K562 (cell line): Measurements from ENCODE around the gene TIMM10. TPM values are rescaled to one million over a fixed set of nuclear protein-coding genes. Genes with fewer than 3 reads are reported as not detected.

ENCODE experiments used
- EP300 ChIP-seq: IDR thresholded peaks from 2 replicates; pipeline ENCODE4 v1.6.1; 2012; ENCODE audit warnings: low read length, improper control_type of control experiment
- SMC3 ChIP-seq: conservative IDR thresholded peaks from 2 replicates; pipeline ENCODE4 v1.6.1; 2011; ENCODE audit warnings: low read depth, low read length, improper control_type of control experiment; ENCODE audit not compliant: insufficient read depth
- ZNF263 ChIP-seq: sonication (generic); formaldehyde crosslinking; IDR thresholded peaks from 2 replicates; pipeline ENCODE4 v1.8.0; 2022; ENCODE audit warnings: mild to moderate bottlenecking, missing genetic modification reagents, borderline replicate concordance
- polyA plus RNA-seq, 8 experiments: library from polyadenylated mRNA; depleted of rRNA in 4 of 8; stranded (reverse) in 5 of 8; unstranded in 3 of 8; fragments of >200 nt; fragmentation: Nextera tagmentation in 2 of 8; fragmentation: Illumina TruSeq in 1 of 8; extraction: Ambion mirVana in 2 of 8; extraction: Trizol in 1 of 8; gene quantifications; 2 replicates each; pipeline versions ENCODE4 v1.2.1 to v1.2.3, GENCODE V29; 2011 to 2014; ENCODE audit warnings: inconsistent platforms in 1 of 8, missing spikeins in 1 of 8
- total RNA-seq, 7 experiments: library from RNA; depleted of rRNA in 6 of 7; stranded (reverse); fragments of >200 nt in 6 of 7; fragmentation: Illumina TruSeq in 2 of 7; extraction: Trizol in 2 of 7; gene quantifications; 2 replicates each; pipeline versions ENCODE4 v1.2.1 to v1.2.3, GENCODE V29; 2011 to 2021; ENCODE audit warnings: low replicate concordance in 1 of 7
- TF ChIP-seq, protein P1 (sequence below): fragments of 450-650 bp; IDR thresholded peaks from 2 replicates; pipeline ENCODE4 v1.6.1; 2016; ENCODE audit warnings: mild to moderate bottlenecking, moderate library complexity
- TF ChIP-seq, protein P2 (sequence below), 2 experiments: fragments of 450-650 bp; formaldehyde crosslinking in 1 of 2; IDR thresholded peaks; 2 replicates each; pipeline versions ENCODE4 v1.4.0 to v1.6.1; 2014 to 2020; ENCODE audit warnings: mild to moderate bottlenecking in 2 of 2, borderline replicate concordance in 1 of 2, low read depth in 1 of 2

The TIMM10 gene
- total and polyA plus RNA-seq, 9 of the 15 experiments (the other 6 are each of a cell fraction or from before 2014, with no cell fraction given): 109 to 553 (median 172) TPM

DNA sequence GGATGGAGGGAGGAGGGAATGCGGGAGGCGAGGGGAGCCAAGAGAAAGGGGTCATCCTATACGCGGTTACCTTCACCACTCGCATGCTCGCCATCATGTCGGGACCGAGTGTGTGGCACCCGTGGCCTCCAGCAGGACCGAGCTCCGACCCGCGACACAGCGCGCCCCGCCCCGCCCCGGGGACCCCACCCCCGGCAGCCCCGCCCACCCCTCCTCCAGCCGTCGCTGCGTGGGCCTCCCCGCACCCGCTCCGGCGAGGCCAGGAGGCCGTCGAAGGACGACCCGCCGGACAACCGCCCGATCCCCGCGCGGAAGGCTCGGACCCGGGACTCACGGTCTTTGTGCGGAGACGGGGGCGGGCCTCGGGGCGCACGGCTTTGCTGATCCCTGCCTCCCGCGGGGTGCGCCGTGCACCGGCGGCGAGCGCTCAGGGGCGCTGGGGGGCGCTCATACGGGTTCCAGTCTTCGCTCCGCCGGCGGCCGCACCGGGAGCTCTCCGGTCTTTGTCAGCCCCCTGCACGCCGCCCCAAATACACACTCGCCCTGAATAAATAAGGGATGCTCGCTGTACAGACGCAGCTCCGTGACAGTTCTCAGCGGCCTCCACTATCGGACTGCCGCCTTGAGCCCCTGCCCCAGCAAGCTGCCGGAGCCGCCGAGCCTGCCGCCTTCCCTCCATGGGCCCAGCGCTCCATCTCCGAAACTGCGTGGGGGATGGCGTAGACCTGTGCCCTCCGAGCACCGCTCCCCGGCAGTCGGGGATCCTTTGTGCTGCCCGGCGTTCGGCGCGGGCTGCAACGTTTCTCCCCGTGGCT is 37.2 kb upstream of the TIMM10 start, which contains the start of gene UBE2L6 (continued):
- TF ChIP-seq, protein P1, sequence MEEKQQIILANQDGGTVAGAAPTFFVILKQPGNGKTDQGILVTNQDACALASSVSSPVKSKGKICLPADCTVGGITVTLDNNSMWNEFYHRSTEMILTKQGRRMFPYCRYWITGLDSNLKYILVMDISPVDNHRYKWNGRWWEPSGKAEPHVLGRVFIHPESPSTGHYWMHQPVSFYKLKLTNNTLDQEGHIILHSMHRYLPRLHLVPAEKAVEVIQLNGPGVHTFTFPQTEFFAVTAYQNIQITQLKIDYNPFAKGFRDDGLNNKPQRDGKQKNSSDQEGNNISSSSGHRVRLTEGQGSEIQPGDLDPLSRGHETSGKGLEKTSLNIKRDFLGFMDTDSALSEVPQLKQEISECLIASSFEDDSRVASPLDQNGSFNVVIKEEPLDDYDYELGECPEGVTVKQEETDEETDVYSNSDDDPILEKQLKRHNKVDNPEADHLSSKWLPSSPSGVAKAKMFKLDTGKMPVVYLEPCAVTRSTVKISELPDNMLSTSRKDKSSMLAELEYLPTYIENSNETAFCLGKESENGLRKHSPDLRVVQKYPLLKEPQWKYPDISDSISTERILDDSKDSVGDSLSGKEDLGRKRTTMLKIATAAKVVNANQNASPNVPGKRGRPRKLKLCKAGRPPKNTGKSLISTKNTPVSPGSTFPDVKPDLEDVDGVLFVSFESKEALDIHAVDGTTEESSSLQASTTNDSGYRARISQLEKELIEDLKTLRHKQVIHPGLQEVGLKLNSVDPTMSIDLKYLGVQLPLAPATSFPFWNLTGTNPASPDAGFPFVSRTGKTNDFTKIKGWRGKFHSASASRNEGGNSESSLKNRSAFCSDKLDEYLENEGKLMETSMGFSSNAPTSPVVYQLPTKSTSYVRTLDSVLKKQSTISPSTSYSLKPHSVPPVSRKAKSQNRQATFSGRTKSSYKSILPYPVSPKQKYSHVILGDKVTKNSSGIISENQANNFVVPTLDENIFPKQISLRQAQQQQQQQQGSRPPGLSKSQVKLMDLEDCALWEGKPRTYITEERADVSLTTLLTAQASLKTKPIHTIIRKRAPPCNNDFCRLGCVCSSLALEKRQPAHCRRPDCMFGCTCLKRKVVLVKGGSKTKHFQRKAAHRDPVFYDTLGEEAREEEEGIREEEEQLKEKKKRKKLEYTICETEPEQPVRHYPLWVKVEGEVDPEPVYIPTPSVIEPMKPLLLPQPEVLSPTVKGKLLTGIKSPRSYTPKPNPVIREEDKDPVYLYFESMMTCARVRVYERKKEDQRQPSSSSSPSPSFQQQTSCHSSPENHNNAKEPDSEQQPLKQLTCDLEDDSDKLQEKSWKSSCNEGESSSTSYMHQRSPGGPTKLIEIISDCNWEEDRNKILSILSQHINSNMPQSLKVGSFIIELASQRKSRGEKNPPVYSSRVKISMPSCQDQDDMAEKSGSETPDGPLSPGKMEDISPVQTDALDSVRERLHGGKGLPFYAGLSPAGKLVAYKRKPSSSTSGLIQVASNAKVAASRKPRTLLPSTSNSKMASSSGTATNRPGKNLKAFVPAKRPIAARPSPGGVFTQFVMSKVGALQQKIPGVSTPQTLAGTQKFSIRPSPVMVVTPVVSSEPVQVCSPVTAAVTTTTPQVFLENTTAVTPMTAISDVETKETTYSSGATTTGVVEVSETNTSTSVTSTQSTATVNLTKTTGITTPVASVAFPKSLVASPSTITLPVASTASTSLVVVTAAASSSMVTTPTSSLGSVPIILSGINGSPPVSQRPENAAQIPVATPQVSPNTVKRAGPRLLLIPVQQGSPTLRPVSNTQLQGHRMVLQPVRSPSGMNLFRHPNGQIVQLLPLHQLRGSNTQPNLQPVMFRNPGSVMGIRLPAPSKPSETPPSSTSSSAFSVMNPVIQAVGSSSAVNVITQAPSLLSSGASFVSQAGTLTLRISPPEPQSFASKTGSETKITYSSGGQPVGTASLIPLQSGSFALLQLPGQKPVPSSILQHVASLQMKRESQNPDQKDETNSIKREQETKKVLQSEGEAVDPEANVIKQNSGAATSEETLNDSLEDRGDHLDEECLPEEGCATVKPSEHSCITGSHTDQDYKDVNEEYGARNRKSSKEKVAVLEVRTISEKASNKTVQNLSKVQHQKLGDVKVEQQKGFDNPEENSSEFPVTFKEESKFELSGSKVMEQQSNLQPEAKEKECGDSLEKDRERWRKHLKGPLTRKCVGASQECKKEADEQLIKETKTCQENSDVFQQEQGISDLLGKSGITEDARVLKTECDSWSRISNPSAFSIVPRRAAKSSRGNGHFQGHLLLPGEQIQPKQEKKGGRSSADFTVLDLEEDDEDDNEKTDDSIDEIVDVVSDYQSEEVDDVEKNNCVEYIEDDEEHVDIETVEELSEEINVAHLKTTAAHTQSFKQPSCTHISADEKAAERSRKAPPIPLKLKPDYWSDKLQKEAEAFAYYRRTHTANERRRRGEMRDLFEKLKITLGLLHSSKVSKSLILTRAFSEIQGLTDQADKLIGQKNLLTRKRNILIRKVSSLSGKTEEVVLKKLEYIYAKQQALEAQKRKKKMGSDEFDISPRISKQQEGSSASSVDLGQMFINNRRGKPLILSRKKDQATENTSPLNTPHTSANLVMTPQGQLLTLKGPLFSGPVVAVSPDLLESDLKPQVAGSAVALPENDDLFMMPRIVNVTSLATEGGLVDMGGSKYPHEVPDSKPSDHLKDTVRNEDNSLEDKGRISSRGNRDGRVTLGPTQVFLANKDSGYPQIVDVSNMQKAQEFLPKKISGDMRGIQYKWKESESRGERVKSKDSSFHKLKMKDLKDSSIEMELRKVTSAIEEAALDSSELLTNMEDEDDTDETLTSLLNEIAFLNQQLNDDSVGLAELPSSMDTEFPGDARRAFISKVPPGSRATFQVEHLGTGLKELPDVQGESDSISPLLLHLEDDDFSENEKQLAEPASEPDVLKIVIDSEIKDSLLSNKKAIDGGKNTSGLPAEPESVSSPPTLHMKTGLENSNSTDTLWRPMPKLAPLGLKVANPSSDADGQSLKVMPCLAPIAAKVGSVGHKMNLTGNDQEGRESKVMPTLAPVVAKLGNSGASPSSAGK: 0 out of 2 replicates have a peak, but pooled peaks have one; percentile 34
- 0 out of 2 replicates have a peak, but pooled peaks have one; percentile 8 for TF ChIP-seq SMC3
- TF ChIP-seq EP300: no peak
- TF ChIP-seq ZNF263 (CRISPR knock-in tag): 0 out of 2 replicates have a peak, but pooled peaks have one; percentile 39
- TF ChIP-seq, protein P2, sequence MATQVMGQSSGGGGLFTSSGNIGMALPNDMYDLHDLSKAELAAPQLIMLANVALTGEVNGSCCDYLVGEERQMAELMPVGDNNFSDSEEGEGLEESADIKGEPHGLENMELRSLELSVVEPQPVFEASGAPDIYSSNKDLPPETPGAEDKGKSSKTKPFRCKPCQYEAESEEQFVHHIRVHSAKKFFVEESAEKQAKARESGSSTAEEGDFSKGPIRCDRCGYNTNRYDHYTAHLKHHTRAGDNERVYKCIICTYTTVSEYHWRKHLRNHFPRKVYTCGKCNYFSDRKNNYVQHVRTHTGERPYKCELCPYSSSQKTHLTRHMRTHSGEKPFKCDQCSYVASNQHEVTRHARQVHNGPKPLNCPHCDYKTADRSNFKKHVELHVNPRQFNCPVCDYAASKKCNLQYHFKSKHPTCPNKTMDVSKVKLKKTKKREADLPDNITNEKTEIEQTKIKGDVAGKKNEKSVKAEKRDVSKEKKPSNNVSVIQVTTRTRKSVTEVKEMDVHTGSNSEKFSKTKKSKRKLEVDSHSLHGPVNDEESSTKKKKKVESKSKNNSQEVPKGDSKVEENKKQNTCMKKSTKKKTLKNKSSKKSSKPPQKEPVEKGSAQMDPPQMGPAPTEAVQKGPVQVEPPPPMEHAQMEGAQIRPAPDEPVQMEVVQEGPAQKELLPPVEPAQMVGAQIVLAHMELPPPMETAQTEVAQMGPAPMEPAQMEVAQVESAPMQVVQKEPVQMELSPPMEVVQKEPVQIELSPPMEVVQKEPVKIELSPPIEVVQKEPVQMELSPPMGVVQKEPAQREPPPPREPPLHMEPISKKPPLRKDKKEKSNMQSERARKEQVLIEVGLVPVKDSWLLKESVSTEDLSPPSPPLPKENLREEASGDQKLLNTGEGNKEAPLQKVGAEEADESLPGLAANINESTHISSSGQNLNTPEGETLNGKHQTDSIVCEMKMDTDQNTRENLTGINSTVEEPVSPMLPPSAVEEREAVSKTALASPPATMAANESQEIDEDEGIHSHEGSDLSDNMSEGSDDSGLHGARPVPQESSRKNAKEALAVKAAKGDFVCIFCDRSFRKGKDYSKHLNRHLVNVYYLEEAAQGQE (IDR thresholded peaks at IDR 0.05; ENCODE audit: borderline replicate concordance): no peak; the same call in 1 of the 2 replicates
- TF ChIP-seq, protein P2 (CRISPR knock-in tag; IDR thresholded peaks at IDR 0.05; ENCODE audit: low read depth): peak; percentile 35; the same call in 1 of the 2 replicates
